LNCaP clone FGC (cell line): ENCODE data around the gene NCCRP1.

Experiments used
- DNase-seq: peaks from one replicate; pipeline ENCODE4 v3.0.0-alpha.2; 2011; ENCODE audit warnings: low read depth
- H3K4me3 ChIP-seq: 2 replicates; pipeline ENCODE4 v1.5.1; 2011; ENCODE audit warnings: mild to moderate bottlenecking, low read depth, low read length, control low read depth
- CTCF ChIP-seq: IDR thresholded peaks from 2 replicates; pipeline ENCODE4 v1.5.1; 2012; ENCODE audit warnings: mild to moderate bottlenecking; ENCODE audit not compliant: control insufficient read depth, insufficient read depth; ENCODE audit errors: extremely low read depth

The NCCRP1 gene, protein sequence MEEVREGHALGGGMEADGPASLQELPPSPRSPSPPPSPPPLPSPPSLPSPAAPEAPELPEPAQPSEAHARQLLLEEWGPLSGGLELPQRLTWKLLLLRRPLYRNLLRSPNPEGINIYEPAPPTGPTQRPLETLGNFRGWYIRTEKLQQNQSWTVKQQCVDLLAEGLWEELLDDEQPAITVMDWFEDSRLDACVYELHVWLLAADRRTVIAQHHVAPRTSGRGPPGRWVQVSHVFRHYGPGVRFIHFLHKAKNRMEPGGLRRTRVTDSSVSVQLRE

GRCh38 chr19:39196860-39197562, at the start of gene NCCRP1:
NCCRP1 (plus strand) TSS chr19:39196964; CDS start chr19:39196983, 19 bp downstream.
- TF ChIP-seq CTCF = no peak
- no peak within 1 kb of the TSS for H3K4me3 ChIP-seq
- no peak for DNase-seq

- TF ChIP-seq CTCF = no peak
- no peak overlapping the region for H3K4me3 ChIP-seq
- no peak for DNase-seq
These were observed 49.3 kb upstream of the NCCRP1 start for GRCh38 chr19:39147480-39147879.

- TF ChIP-seq CTCF = no peak
- no peak for DNase-seq
- H3K4me3 ChIP-seq = no peak overlapping the region
These were observed 47.7 kb upstream of the NCCRP1 start for GRCh38 chr19:39148939-39149529.

DNA sequence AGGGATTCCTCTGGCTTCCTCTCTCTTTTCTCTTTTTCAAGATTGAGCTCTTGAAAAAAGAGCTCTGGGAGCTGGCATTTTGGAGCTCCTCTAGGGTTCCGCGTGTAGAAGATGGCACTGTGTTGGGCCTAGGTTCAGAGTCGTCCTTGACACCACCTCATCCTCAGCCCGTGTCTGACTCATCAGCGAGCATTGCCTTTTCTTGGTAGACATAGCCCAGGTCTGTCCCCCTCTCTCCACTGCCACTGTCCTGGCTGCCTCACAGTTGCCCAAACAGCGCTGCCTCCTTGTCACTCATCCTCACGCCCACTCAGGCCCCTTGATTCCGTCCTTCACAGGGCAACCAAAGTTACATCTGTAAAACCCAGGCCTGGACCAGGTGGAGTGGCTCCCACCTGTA, 46.5 kb upstream of the NCCRP1 start:
- TF ChIP-seq CTCF = no peak
- no peak for DNase-seq
- no peak overlapping the region for H3K4me3 ChIP-seq

- TF ChIP-seq CTCF = no peak
- H3K4me3 ChIP-seq = no peak overlapping the region
- no peak for DNase-seq
These were observed 45.8 kb upstream of the NCCRP1 start for GRCh38 chr19:39150807-39151600.

DNA sequence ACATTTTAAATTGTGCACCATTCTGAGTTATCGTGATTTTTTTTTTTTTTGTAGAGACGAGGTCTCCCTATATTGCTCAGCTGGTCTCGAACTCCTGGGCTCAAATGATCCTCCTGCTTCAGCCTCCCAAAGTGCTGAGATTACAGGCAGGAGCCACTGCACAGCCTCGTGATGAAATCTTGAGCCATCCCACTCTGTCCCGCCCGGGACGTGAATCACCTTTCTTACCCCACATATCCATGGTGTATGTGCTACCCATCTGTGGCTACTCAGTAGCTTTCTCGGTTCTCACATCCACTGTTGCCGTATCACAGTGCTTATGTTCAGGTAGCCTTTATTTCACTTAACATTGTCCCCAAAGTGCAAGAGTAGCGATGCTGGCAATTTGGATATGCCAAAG, 44.7 kb upstream of the NCCRP1 start:
- no peak for DNase-seq
- TF ChIP-seq CTCF = no peak
- H3K4me3 ChIP-seq = no peak overlapping the region
